ENCODE measurements around the gene RAF1.

The RAF1 gene

DNA sequence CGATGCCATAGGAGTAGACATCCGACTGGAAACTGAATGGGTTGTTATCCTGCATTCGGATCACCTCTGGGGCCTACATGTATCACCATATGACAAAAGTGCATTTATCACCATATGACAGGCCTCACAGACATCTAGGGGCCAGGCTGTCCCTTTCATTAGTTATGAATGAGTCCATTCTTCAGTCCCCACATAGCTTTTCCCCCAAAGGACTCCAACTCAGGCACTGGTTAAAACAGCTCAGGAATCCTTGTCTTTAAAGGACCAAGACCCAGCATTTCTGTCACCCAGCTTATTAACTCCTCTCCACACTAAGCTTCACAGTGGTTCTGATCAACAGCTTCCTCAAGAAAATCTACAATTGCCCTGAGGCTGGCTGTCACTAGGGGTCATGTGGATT, 78.7 kb downstream of the RAF1 start:
- H3K27me3 Mint-ChIP-seq = no peaks in the 10 kb centered on the region
- H3K27ac Mint-ChIP-seq = no peak overlapping the region
- no peak for DNase-seq
- no peak overlapping the region for H3K4me3 Mint-ChIP-seq
- CTCF ChIA-PET = no interaction called here
- peaks cover 49% of the 10 kb centered on the region for H3K36me3 Mint-ChIP-seq
- H3K9me3 Mint-ChIP-seq = no peaks in the 10 kb centered on the region
- H3K4me1 Mint-ChIP-seq = no peaks in the 10 kb centered on the region

- Mint-ChIP-seq H3K36me3 (peaks cover 49% of the 10 kb centered on the region), H3K27ac (no peak overlapping the region), H3K4me1 (no peaks in the 10 kb centered on the region)
These were observed 79.8 kb downstream of the RAF1 start for GRCh38 chr3:12584083-12584482.

GRCh38 chr3:12583280-12583679, 80.6 kb downstream of the RAF1 start:
- DNase-seq = no peak
- H3K36me3 Mint-ChIP-seq = peaks cover 46% of the 10 kb centered on the region
- H3K27ac Mint-ChIP-seq = no peak overlapping the region
- H3K9me3 Mint-ChIP-seq = no peaks in the 10 kb centered on the region
- no peak overlapping the region for H3K4me3 Mint-ChIP-seq
- CTCF ChIA-PET = no interaction called here
- no peaks in the 10 kb centered on the region for H3K27me3 Mint-ChIP-seq
- no peaks in the 10 kb centered on the region for H3K4me1 Mint-ChIP-seq

More at GRCh38 chr3:12584083-12584482, 79.8 kb downstream of the RAF1 start:
- CTCF ChIA-PET = interaction anchor here (1.1 kb wide), 1 partner anchor 9 kb away, joined by 3 read pairs; no protein-coding TSS in a partner anchor
- no peak for DNase-seq
- H3K27me3 Mint-ChIP-seq = no peaks in the 10 kb centered on the region
- no peaks in the 10 kb centered on the region for H3K9me3 Mint-ChIP-seq
- no peak overlapping the region for H3K4me3 Mint-ChIP-seq

GRCh38 chr3:12582730-12583129, 81.2 kb downstream of the RAF1 start:
- no peaks in the 10 kb centered on the region for H3K4me1 Mint-ChIP-seq
- CTCF ChIA-PET = no interaction called here
- H3K9me3 Mint-ChIP-seq = no peaks in the 10 kb centered on the region
- DNase-seq = no peak
- peaks cover 42% of the 10 kb centered on the region for H3K36me3 Mint-ChIP-seq
- H3K27me3 Mint-ChIP-seq = no peaks in the 10 kb centered on the region
- no peak overlapping the region for H3K27ac Mint-ChIP-seq
- no peak overlapping the region for H3K4me3 Mint-ChIP-seq

- CTCF ChIA-PET = no interaction called here
- Mint-ChIP-seq H3K9me3 (no peaks in the 10 kb centered on the region), H3K4me1 (no peaks in the 10 kb centered on the region), H3K27me3 (no peaks in the 10 kb centered on the region), H3K4me3 (no peak overlapping the region), H3K36me3 (peaks cover 54% of the 10 kb centered on the region), H3K27ac (no peak overlapping the region)
- DNase-seq = no peak
These were observed 84.0 kb downstream of the RAF1 start for GRCh38 chr3:12579905-12580304.

DNA sequence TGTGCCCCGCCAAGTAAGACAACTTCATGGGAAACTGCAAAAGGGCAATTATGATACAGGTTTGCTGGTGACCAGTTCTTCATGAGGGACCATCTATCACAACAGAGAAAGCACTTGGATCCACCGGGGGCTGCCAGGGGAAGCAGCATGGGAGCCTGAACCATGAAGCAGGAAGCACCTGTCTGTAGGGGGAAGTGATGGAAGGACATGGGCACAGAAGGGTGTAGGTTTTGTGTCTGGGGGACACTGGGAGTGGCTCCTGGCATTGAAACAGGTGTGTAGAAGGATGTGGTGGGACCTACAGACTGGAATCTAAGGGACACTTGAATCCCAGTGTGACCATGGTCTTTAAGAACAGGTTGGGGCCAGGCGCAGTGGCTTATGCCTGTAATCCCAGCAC, 84.5 kb downstream of the RAF1 start:
- H3K36me3 Mint-ChIP-seq = peaks cover 54% of the 10 kb centered on the region
- no peak for DNase-seq
- no peaks in the 10 kb centered on the region for H3K4me1 Mint-ChIP-seq
- no peaks in the 10 kb centered on the region for H3K27me3 Mint-ChIP-seq
- H3K4me3 Mint-ChIP-seq = no peak overlapping the region
- no peak overlapping the region for H3K27ac Mint-ChIP-seq
- no peaks in the 10 kb centered on the region for H3K9me3 Mint-ChIP-seq
- CTCF ChIA-PET = no interaction called here

DNA sequence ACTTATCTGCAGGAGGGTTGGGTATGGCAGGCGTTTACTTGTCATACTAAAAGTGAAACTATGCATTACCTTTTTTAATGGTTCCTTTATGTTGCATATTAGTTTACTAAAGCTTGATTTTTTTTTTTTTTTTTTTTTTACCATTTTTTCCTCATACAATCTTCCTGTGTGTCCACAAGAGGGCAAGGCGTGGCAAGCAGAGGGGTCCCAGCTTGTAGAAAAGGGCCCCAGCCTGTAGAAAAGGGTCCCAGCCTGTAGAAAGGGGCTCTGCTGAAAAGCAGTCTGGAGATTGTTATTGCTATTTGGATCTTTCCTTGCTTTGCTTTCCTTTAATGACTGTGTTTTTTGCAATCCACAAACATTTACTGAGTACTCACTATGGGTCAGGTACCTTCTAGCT, 85.2 kb downstream of the RAF1 start:
- no peaks in the 10 kb centered on the region for H3K27me3 Mint-ChIP-seq
- CTCF ChIA-PET = interaction anchor here (2.6 kb wide), 1 partner anchor 20 kb away, joined by 6 read pairs; no protein-coding TSS in a partner anchor
- no peak overlapping the region for H3K27ac Mint-ChIP-seq
- no peaks in the 10 kb centered on the region for H3K9me3 Mint-ChIP-seq
- H3K4me1 Mint-ChIP-seq = no peaks in the 10 kb centered on the region
- H3K4me3 Mint-ChIP-seq = no peak overlapping the region
- H3K36me3 Mint-ChIP-seq = peaks cover 55% of the 10 kb centered on the region
- no peak for DNase-seq

DNA sequence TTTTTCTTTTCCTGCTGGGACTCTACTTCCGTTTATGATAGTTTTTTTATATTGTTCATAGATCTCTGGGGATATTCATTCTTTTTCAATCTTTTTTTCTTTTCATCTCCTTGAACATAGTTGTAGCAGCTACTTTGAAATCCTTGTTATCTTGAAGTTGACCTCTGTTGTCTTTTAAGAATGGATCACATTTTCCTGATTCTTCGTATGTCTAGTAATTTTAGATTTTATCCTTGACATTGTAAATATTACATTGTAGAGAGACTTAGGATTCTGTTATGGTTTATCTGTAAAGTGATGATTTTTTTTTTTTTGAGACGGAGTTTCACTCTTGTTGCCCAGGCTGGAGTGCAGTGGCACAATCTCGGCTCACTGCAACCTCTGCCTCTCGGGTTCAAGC, 86.5 kb downstream of the RAF1 start:
- no peaks in the 10 kb centered on the region for H3K27me3 Mint-ChIP-seq
- CTCF ChIA-PET = interaction anchor here (2.6 kb wide), 1 partner anchor 19 kb away, joined by 6 read pairs; no protein-coding TSS in a partner anchor
- H3K4me1 Mint-ChIP-seq = no peaks in the 10 kb centered on the region
- H3K9me3 Mint-ChIP-seq = no peaks in the 10 kb centered on the region
- peaks cover 54% of the 10 kb centered on the region for H3K36me3 Mint-ChIP-seq
- H3K4me3 Mint-ChIP-seq = no peak overlapping the region
- no peak for DNase-seq
- H3K27ac Mint-ChIP-seq = no peak overlapping the region

- no peaks in the 10 kb centered on the region for H3K4me1 Mint-ChIP-seq
- no peak for DNase-seq
- peaks cover 69% of the 10 kb centered on the region for H3K36me3 Mint-ChIP-seq
- H3K27me3 Mint-ChIP-seq = no peaks in the 10 kb centered on the region
- CTCF ChIA-PET = interaction anchor here (0.8 kb wide), 1 partner anchor 10 kb away, joined by 3 read pairs; no protein-coding TSS in a partner anchor
- no peak overlapping the region for H3K4me3 Mint-ChIP-seq
- H3K9me3 Mint-ChIP-seq = no peaks in the 10 kb centered on the region
- H3K27ac Mint-ChIP-seq = no peak overlapping the region
These were observed 89.3 kb downstream of the RAF1 start for GRCh38 chr3:12574661-12575060.

DNA sequence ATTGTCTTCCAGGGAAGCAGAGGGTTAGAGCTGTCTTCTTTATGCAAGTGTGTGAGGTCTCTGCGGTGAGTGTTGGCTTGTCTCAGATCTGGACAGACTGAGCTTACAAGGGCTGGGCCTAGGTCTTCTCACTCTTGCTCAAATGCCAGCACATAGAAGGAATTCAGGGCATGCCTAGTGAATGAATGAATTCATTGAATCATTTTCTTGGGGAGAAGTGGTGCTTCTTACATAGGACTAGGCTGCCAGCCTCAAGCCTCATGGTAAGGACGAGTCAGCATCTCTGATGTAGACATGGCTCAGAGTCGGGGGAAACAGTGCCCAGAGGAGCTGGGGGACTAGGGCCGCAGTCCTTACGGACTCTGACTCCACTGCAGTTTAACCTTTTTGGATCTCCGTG, 89.8 kb downstream of the RAF1 start:
- CTCF ChIA-PET = no interaction called here

DNA sequence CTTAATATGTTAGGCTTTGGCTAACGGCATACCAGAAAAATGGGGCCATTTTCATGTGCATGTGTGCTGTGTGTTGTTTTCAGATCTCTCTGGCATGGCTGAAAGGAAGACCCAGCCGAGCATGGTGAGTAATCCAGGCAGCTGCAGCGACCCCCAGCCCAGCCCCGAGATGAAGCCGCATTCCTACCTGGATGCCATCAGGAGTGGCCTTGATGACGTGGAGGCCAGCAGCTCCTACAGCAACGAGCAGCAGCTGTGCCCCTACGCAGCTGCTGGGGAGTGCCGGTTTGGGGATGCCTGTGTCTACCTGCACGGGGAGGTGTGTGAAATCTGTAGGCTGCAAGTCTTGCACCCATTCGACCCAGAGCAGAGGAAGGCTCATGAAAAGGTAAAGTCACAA, 91.9 kb downstream of the RAF1 start:
- DNase-seq = no peak
- no peaks in the 10 kb centered on the region for H3K27me3 Mint-ChIP-seq
- no peak overlapping the region for H3K27ac Mint-ChIP-seq
- H3K4me1 Mint-ChIP-seq = peaks cover 4% of the 10 kb centered on the region
- peaks cover 74% of the 10 kb centered on the region for H3K36me3 Mint-ChIP-seq
- no peak overlapping the region for H3K4me3 Mint-ChIP-seq
- H3K9me3 Mint-ChIP-seq = peaks cover under 1% of the 10 kb centered on the region
- CTCF ChIA-PET = no interaction called here

More for the DNA sequence above, 89.8 kb downstream of the RAF1 start:
- no peaks in the 10 kb centered on the region for H3K9me3 Mint-ChIP-seq
- no peak for DNase-seq
- peaks cover 68% of the 10 kb centered on the region for H3K36me3 Mint-ChIP-seq
- H3K4me1 Mint-ChIP-seq = no peaks in the 10 kb centered on the region
- no peak overlapping the region for H3K27ac Mint-ChIP-seq
- no peak overlapping the region for H3K4me3 Mint-ChIP-seq
- H3K27me3 Mint-ChIP-seq = no peaks in the 10 kb centered on the region

DNA sequence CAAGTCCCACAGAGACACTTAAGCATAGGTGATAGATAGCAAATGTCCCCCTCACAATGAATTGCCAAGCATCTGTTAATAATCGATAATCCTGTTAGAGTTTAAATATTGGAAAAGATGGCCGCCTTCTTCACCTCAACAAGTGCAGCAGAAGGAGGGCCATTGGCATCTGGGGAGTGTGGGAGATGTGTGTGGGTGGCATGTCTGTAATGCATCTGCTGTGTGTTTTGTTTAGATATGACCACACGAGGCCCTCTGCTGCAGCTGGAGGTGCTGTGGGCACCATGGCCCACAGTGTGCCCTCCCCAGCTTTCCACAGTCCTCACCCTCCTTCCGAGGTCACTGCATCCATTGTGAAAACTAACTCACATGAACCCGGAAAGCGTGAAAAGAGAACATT, 94.1 kb downstream of the RAF1 start:
- H3K27me3 Mint-ChIP-seq = no peaks in the 10 kb centered on the region
- H3K4me1 Mint-ChIP-seq = peaks cover 12% of the 10 kb centered on the region
- no peak for DNase-seq
- H3K4me3 Mint-ChIP-seq = no peak overlapping the region
- peaks cover 11% of the 10 kb centered on the region for H3K9me3 Mint-ChIP-seq
- CTCF ChIA-PET = interaction anchor here (1.9 kb wide), 1 partner anchor 11 kb away, joined by 4 read pairs; no protein-coding TSS in a partner anchor
- peaks cover 72% of the 10 kb centered on the region for H3K36me3 Mint-ChIP-seq
- no peak overlapping the region for H3K27ac Mint-ChIP-seq

DNA sequence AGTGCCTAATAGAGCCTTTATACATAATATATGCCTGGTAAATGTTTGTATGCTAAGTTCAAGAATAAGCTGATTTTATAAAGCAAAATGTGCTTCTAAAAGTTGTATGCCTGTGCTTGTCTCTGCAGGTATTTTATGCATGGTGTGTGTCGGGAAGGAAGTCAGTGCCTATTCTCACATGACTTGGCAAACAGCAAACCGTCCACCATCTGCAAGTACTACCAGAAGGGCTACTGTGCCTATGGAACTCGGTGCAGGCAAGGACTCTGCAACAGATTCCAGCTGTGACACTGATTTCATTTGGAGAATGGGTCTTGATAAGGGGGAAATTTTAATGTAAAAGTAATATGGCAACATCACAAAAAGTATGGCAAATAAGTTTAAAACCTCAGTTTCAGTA, 95.2 kb downstream of the RAF1 start:
- DNase-seq = no peak
- no peak overlapping the region for H3K27ac Mint-ChIP-seq
- CTCF ChIA-PET = interaction anchor here (1.9 kb wide), 1 partner anchor 10 kb away, joined by 4 read pairs; no protein-coding TSS in a partner anchor
- H3K27me3 Mint-ChIP-seq = no peaks in the 10 kb centered on the region
- H3K9me3 Mint-ChIP-seq = peaks cover 11% of the 10 kb centered on the region
- no peak overlapping the region for H3K4me3 Mint-ChIP-seq
- peaks cover 67% of the 10 kb centered on the region for H3K36me3 Mint-ChIP-seq
- H3K4me1 Mint-ChIP-seq = peaks cover 12% of the 10 kb centered on the region

- CTCF ChIA-PET = interaction anchor here (0.6 kb wide), 1 partner anchor 11 kb away, joined by 3 read pairs; no protein-coding TSS in a partner anchor
- Mint-ChIP-seq H3K36me3 (peaks cover 56% of the 10 kb centered on the region), H3K4me1 (peaks cover 13% of the 10 kb centered on the region), H3K4me3 (no peak overlapping the region), H3K27me3 (no peaks in the 10 kb centered on the region), H3K9me3 (peaks cover 11% of the 10 kb centered on the region), H3K27ac (no peak overlapping the region)
- DNase-seq = no peak
These were observed 96.9 kb downstream of the RAF1 start for GRCh38 chr3:12566976-12567375.

- Mint-ChIP-seq H3K9me3 (peaks cover 11% of the 10 kb centered on the region), H3K27ac (no peak overlapping the region), H3K4me3 (no peak overlapping the region), H3K36me3 (peaks cover 24% of the 10 kb centered on the region), H3K27me3 (no peaks in the 10 kb centered on the region), H3K4me1 (peaks cover 48% of the 10 kb centered on the region)
- DNase-seq = no peak
- CTCF ChIA-PET = interaction anchor here (0.6 kb wide), 1 partner anchor 10 kb away, joined by 4 read pairs; no protein-coding TSS in a partner anchor
These were observed 101.5 kb downstream of the RAF1 start for GRCh38 chr3:12562451-12562850.

Measured in activated naive CD4-positive, alpha-beta T cell treated with anti-CD3 and anti-CD28 coated beads, Interleukin-2, amount 10 ng/mL, durations not matched to agents 7 days and 5 days (primary cell).